ENCODE data around the gene ARFGAP1.
"Not testable (repeated sequence)": the region's sequence is repeated elsewhere in the genome, so short reads cannot be mapped to it uniquely, and the experiment has no call there.

Gene ARFGAP1

GRCh38 chr20:63334356-63334755 lies 61.7 kb downstream of the ARFGAP1 start:
- DNase-seq (ENCODE audit: extremely low spot score), result no peak
- ChIA-PET POLR2A (no interaction called here), CTCF (no interaction called here)
- TF ChIP-seq CTCF (IDR thresholded peaks at IDR 0.05; ENCODE audit: control extremely low read depth, extremely low read depth, low read depth, missing control alignments), result no peak

GRCh38 chr20:63335060-63335459 lies 62.4 kb downstream of the ARFGAP1 start:
- DNase-seq (ENCODE audit: extremely low spot score); POLR2A ChIA-PET: not testable (repeated sequence)
- CTCF ChIA-PET, result interaction anchor here (0.7 kb wide), 1 partner anchor 10 kb away, joined by 3 read pairs; no protein-coding TSS in a partner anchor

- no peak for DNase-seq (ENCODE audit: extremely low spot score)
- CTCF ChIA-PET, result interaction anchor here (0.7 kb wide), 1 partner anchor 10 kb away, joined by 3 read pairs; no protein-coding TSS in a partner anchor
- TF ChIP-seq CTCF (IDR thresholded peaks at IDR 0.05; ENCODE audit: control extremely low read depth, extremely low read depth, low read depth, missing control alignments), result no peak
- POLR2A ChIA-PET, result no interaction called here
Measured at GRCh38 chr20:63335711-63336110, 63.1 kb downstream of the ARFGAP1 start.

GRCh38 chr20:63336232-63336752 lies 63.7 kb downstream of the ARFGAP1 start:
- no peak for DNase-seq (ENCODE audit: extremely low spot score)
- TF ChIP-seq CTCF (IDR thresholded peaks at IDR 0.05; ENCODE audit: control extremely low read depth, extremely low read depth, low read depth, missing control alignments), result no peak
- POLR2A ChIA-PET, result no interaction called here
- CTCF ChIA-PET, result no interaction called here

GRCh38 chr20:63337786-63338420 lies 65.3 kb downstream of the ARFGAP1 start:
- POLR2A ChIA-PET, result no interaction called here
- no peak for DNase-seq (ENCODE audit: extremely low spot score)
- CTCF ChIA-PET, result interaction anchor here (0.8 to 1.6 kb wide), 4 partner anchors 11 to 115 kb away, joined by 3 to 4 read pairs (median 3); no protein-coding TSS in a partner anchor
- TF ChIP-seq CTCF (IDR thresholded peaks at IDR 0.05; ENCODE audit: control extremely low read depth, extremely low read depth, low read depth, missing control alignments), result no peak

All from GM10248 (cell line).